Fibroblast of villous mesenchyme (primary cell): ENCODE measurements around the gene MATN4. TPM values are rescaled to one million over a fixed set of nuclear protein-coding genes. Genes with fewer than 3 reads are reported as not detected.

Experiments used
- DNase-seq: peaks from one replicate; pipeline ENCODE4 v3.0.0-alpha.2; 2010; ENCODE audit warnings: low read depth
- H3K4me3 ChIP-seq: 2 replicates; pipeline ENCODE4 v1.5.1; 2011; ENCODE audit warnings: low read depth, mild to moderate bottlenecking, low read length
- CTCF ChIP-seq: IDR thresholded peaks from 2 replicates; pipeline ENCODE4 v1.5.1; 2012; ENCODE audit warnings: low read depth, mild to moderate bottlenecking, low read length; ENCODE audit not compliant: insufficient read depth
- total RNA-seq: library from RNA; depleted of rRNA; stranded (reverse); fragments of >200 nt; gene quantifications from 2 replicates; pipeline ENCODE4 v1.2.3, GENCODE V29; 2012

The MATN4 gene
- total RNA-seq, 1 donor: not detected

GRCh38 chr20:45340236-45340847, 32.2 kb upstream of the MATN4 start:
- H3K4me3 ChIP-seq: no peak overlapping the region
- no peak for DNase-seq
- TF ChIP-seq CTCF: no peak

- no peak overlapping the region for H3K4me3 ChIP-seq
Measured at GRCh38 chr20:45339799-45340198, 31.7 kb upstream of the MATN4 start.

GRCh38 chr20:45339084-45339483, 31.0 kb upstream of the MATN4 start:
- no peak for TF ChIP-seq CTCF
- no peak for DNase-seq
- H3K4me3 ChIP-seq: no peak overlapping the region

More at GRCh38 chr20:45339799-45340198, 31.7 kb upstream of the MATN4 start:
- no peak for DNase-seq
- TF ChIP-seq CTCF: no peak

- DNase-seq: peak; percentile 56
- H3K4me3 ChIP-seq: peak overlapping the region; percentile 7
- TF ChIP-seq CTCF: no peak
Measured at GRCh38 chr20:45338121-45339030, 30.3 kb upstream of the MATN4 start.

- peak; percentile 87 for DNase-seq
- peak overlapping the region; percentile 18 for H3K4me3 ChIP-seq
- no peak for TF ChIP-seq CTCF
Measured at GRCh38 chr20:45337367-45338120, 29.4 kb upstream of the MATN4 start.

- no peak overlapping the region for H3K4me3 ChIP-seq
- TF ChIP-seq CTCF: no peak
Measured at GRCh38 chr20:45336530-45337366, 28.6 kb upstream of the MATN4 start.

More at GRCh38 chr20:45336530-45337366, 28.6 kb upstream of the MATN4 start:
- peak; percentile 82 for DNase-seq
